ENCODE measurements around the gene HEXB.

HEXB gene

GRCh38 chr5:74766418-74766848 lies 81.4 kb downstream of the HEXB start:
- H3K4me2 ChIP-seq: peak overlapping the region; percentile 92
- TF ChIP-seq Cebpa-rat (IDR thresholded peaks at IDR 0.05): no peak
- H3K9me3 ChIP-seq: no peaks in the 10 kb centered on the region
- peak overlapping the region; percentile 90 for H3K4me3 ChIP-seq
- H3K36me3 ChIP-seq: peaks cover 47% of the 10 kb centered on the region
- peak overlapping the region; percentile 89 for H3K9ac ChIP-seq
- H4K20me1 ChIP-seq: peaks cover 33% of the 10 kb centered on the region; the same call in 1 of the 2 replicates
- no peaks in the 10 kb centered on the region for H3K27me3 ChIP-seq
- H3K4me1 ChIP-seq: peaks cover 26% of the 10 kb centered on the region
- H3K27ac ChIP-seq: peak overlapping the region; percentile 88

GRCh38 chr5:74766849-74767578 lies 82.0 kb downstream of the HEXB start, which contains the start of the genes GFM2 and NSA2:
Gene GFM2, minus strand, starts transcription at chr5:74767117. Its CDS starts 3,375 bp downstream, at chr5:74763742.
Gene NSA2, plus strand, starts transcription at chr5:74767249. Its CDS starts 112 bp downstream, at chr5:74767361.
- Histone ChIP-seq H3K36me3 (peaks cover 47% of the 10 kb centered on the region), H3K9me3 (no peaks in the 10 kb centered on the region), H3K4me3 (peak within 1 kb of the TSS; percentile 90), H4K20me1 (peaks cover 27% of the 10 kb centered on the region; the same call in 1 of the 2 replicates), H3K27me3 (no peaks in the 10 kb centered on the region), H3K4me1 (peaks cover 26% of the 10 kb centered on the region), H3K9ac (peak within 1 kb of the TSS; percentile 89), H3K4me2 (peak within 1 kb of the TSS; percentile 92), H3K27ac (peak within 1 kb of the TSS; percentile 88)
- TF ChIP-seq Cebpa-rat (IDR thresholded peaks at IDR 0.05): no peak

- H3K27ac ChIP-seq: peak overlapping the region; percentile 88
- H3K36me3 ChIP-seq: peaks cover 47% of the 10 kb centered on the region
- peaks cover 26% of the 10 kb centered on the region; the same call in 1 of the 2 replicates for H4K20me1 ChIP-seq
- H3K9ac ChIP-seq: peak overlapping the region; percentile 89
- H3K4me3 ChIP-seq: peak overlapping the region; percentile 90
- no peaks in the 10 kb centered on the region for H3K9me3 ChIP-seq
- TF ChIP-seq Cebpa-rat (IDR thresholded peaks at IDR 0.05): no peak
- peak overlapping the region; percentile 92 for H3K4me2 ChIP-seq
- no peaks in the 10 kb centered on the region for H3K27me3 ChIP-seq
- H3K4me1 ChIP-seq: peaks cover 26% of the 10 kb centered on the region
Observed at GRCh38 chr5:74767579-74767913, 82.5 kb downstream of the HEXB start.
